ENCODE data around the gene PLEKHA7. TPM values are rescaled to one million over a fixed set of nuclear protein-coding genes. Genes with fewer than 3 reads are reported as not detected.

The PLEKHA7 gene
- total RNA-seq, 2 experiments from 2014 or later = 0.47 to 0.50 TPM

DNA sequence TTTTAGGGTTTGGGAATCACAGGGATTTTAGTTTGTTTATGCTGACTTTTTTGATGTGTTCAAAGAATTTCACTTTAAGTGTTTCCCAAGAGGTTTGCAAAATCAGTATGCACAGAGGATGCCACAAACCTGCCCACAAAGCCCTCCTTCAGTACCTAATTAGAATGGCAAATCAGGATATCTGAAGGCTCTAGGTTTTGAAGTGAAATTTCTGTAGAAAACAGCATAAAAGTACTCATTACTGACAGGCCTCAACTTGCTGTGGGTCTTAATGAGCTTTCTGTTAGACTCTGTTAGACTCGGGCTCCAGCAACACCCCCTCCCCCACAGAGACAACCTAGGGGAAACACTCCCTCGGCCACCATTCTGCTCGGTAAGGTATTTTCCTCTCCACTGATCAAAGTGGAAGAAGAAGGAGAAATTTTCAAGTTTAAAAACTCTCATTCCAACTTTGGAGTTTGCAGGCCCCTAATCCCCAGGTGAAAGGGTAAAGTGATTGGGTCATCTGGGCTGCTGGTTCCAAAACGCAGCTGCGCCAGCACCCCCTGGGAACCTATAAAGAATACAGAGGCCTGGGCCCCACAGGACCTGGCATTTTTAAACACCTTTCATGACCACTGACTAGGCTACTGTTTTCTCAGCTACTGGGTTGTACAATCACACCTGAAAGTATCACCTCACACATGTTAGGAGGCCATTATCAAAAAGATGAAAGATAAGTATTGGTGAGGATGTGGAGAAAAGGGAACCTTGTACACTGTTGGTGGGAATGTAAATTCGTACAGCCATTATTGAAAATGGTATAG is 67.5 kb downstream of the PLEKHA7 start:
- Mint-ChIP-seq H3K4me1 (ENCODE audit: low read depth) (peaks cover 3% of the 10 kb centered on the region), H3K27me3 (ENCODE audit: low read depth) (peaks cover 6% of the 10 kb centered on the region), H3K9me3 (ENCODE audit: insufficient read depth) (no peaks in the 10 kb centered on the region), H3K36me3 (ENCODE audit: low read depth) (no peaks in the 10 kb centered on the region), H3K27ac (no peak overlapping the region), H3K4me3 (no peak overlapping the region)
- no peak for DNase-seq
- POLR2A ChIA-PET = no interaction called here
- no peak for ATAC-seq
- CTCF ChIA-PET = interaction anchor here (0.5 to 2.4 kb wide), 11 partner anchors 10 to 581 kb away, joined by 3 to 18 read pairs (median 3); no protein-coding TSS in a partner anchor

DNA sequence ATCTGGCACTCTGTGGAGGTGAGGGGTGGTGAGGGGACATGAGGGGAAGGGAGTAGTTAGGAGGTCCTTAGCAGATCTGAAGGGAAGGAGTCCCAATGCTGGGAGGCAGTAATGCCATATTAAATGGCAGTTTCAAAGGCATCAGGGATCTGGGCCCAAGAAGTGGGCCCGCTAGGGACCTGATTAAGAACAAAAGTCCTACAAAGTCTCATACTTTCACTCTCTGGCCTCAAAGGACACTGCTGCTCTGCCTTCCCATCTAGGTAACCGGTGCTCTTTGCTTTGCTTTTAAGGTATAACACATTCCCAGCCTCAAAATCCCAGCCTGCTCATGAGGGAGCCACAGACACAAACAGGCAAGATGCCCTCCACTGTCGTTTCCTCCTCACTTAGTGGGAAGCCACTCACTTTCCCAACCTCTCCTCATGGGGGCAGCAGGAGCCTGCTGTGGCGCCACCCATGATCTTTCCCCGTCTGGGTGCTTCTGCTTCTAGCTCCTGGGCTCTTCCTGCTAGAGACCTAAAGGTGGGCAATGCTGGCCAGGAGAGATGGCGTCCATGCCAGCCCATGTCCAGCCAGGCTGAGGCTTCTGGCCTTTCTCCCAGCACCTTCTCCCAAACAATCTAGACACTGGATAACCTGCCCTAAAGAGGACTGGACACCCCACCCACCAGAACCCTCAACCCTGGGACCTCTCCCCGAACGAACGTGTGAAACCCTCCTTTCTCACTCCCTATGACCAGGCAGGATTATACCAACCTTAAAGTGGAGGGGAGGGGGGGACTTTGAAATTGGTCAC is 68.3 kb downstream of the PLEKHA7 start:
- Mint-ChIP-seq H3K27me3 (ENCODE audit: low read depth) (peaks cover 6% of the 10 kb centered on the region), H3K4me3 (no peak overlapping the region), H3K36me3 (ENCODE audit: low read depth) (no peaks in the 10 kb centered on the region), H3K4me1 (ENCODE audit: low read depth) (peaks cover 3% of the 10 kb centered on the region), H3K9me3 (ENCODE audit: insufficient read depth) (no peaks in the 10 kb centered on the region), H3K27ac (no peak overlapping the region)
- ChIA-PET POLR2A (no interaction called here), CTCF (interaction anchor here (0.5 to 2.4 kb wide), 11 partner anchors 11 to 582 kb away, joined by 3 to 18 read pairs (median 3); no protein-coding TSS in a partner anchor)
- ATAC-seq (peak; percentile 79), DNase-seq (peak; percentile 54)

DNA sequence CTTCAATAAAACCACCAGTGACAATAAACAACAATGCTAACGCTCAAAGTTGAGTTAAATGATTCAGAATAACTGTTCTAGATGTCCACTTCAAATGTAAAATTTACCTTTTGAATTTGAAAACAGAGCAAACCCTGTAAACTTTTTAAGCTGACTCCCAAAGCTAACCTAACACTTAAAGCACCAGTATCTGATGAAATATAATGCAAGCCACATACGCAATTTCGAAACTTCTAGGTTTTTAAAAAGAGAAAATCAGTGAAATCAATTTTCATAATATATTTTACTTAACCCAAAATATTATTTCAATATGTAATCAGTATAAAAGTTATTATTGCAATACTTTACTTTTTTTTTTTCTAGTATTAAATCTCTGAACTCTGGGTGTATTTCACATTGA is 71.3 kb downstream of the PLEKHA7 start:
- Mint-ChIP-seq H3K4me3 (no peak overlapping the region), H3K36me3 (ENCODE audit: low read depth) (no peaks in the 10 kb centered on the region), H3K9me3 (ENCODE audit: insufficient read depth) (no peaks in the 10 kb centered on the region), H3K27ac (no peak overlapping the region), H3K27me3 (ENCODE audit: low read depth) (no peaks in the 10 kb centered on the region), H3K4me1 (ENCODE audit: low read depth) (peaks cover 3% of the 10 kb centered on the region)
- ATAC-seq (no peak), DNase-seq (no peak)
- ChIA-PET CTCF (interaction anchor here (0.7 to 2.2 kb wide), 4 partner anchors 39 to 157 kb away, joined by 3 to 11 read pairs (median 5); no protein-coding TSS in a partner anchor), POLR2A (no interaction called here)

DNA sequence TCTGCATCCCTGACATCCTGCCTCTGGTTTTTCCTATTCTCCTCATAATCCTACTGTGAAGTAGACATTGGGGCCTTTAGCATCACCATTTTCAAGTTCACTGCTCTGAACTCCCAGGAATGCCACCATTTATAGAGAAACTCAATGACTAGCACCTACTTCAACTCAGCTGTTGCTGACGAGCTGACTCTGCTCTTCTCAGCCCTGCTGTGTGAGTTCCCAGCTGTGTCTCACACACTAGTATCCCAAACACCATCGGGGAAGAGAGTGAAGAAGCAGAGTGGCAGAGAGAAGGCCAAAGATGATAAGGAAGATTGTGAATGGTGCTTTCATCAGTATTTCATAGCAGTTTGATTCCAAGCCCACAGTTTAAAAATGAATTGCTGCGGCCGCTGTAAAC is 71.9 kb downstream of the PLEKHA7 start:
- Mint-ChIP-seq H3K36me3 (ENCODE audit: low read depth) (no peaks in the 10 kb centered on the region), H3K27ac (no peak overlapping the region), H3K4me1 (ENCODE audit: low read depth) (peaks cover 3% of the 10 kb centered on the region), H3K4me3 (no peak overlapping the region), H3K27me3 (ENCODE audit: low read depth) (no peaks in the 10 kb centered on the region), H3K9me3 (ENCODE audit: insufficient read depth) (no peaks in the 10 kb centered on the region)
- DNase-seq (no peak), ATAC-seq (no peak)
- ChIA-PET CTCF (interaction anchor here (0.9 to 2.2 kb wide), 3 partner anchors 38 to 157 kb away, joined by 3 to 11 read pairs (median 7); no protein-coding TSS in a partner anchor), POLR2A (no interaction called here)

DNA sequence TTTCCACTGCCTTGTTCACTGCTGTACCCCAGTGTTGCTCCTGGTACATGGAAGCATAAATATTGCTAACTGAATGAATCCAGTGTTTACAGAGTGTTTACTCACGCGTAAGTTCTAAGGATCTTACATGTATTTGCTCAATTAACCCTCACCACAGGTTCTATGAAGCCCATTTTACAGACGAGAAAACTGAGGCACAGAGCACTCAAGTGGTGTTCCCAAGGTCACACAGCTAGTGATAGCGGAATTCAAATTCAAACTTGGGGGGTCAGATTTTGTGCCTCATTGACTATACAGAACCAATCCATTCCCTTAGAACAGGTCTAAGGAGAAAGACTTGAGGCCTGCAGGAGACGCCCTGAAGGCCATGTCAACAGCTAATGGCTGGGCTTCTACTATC is 72.3 kb downstream of the PLEKHA7 start:
- Mint-ChIP-seq H3K4me3 (no peak overlapping the region), H3K36me3 (ENCODE audit: low read depth) (no peaks in the 10 kb centered on the region), H3K27ac (no peak overlapping the region), H3K27me3 (ENCODE audit: low read depth) (peaks cover 3% of the 10 kb centered on the region), H3K9me3 (ENCODE audit: insufficient read depth) (no peaks in the 10 kb centered on the region), H3K4me1 (ENCODE audit: low read depth) (peaks cover 3% of the 10 kb centered on the region)
- ATAC-seq (no peak), DNase-seq (no peak)
- CTCF ChIA-PET = interaction anchor here (0.8 to 2.2 kb wide), 5 partner anchors 8 to 156 kb away, joined by 3 to 11 read pairs (median 4); no protein-coding TSS in a partner anchor
- POLR2A ChIA-PET = no interaction called here

DNA sequence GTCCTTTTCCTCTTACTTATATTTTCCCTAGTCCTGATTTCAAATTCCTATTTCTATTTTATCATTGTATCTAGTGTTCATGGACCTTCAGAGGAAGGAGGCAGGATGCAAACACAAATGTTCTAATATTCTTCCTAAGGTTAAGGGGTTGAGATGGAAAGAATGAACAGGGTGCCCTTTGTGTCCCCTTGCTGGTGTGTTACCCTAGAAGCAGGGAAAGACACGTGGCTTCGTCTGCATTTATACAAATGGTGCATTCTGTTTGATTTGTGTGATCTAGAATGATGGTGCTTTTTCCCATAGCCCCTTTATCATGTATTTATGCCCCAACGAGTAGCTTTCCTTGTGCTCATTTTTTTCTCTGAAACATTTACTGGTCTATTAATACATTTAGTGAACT is 76.2 kb downstream of the PLEKHA7 start:
- no peaks in the 10 kb centered on the region for H3K36me3 Mint-ChIP-seq (ENCODE audit: low read depth)
- no peaks in the 10 kb centered on the region for H3K4me1 Mint-ChIP-seq (ENCODE audit: low read depth)
- H3K27ac Mint-ChIP-seq = no peak overlapping the region
- POLR2A ChIA-PET = no interaction called here
- peaks cover 6% of the 10 kb centered on the region for H3K27me3 Mint-ChIP-seq (ENCODE audit: low read depth)
- DNase-seq = no peak
- no peak for ATAC-seq
- CTCF ChIA-PET = interaction anchor here (1.7 to 3.4 kb wide), 2 partner anchors 118 to 125 kb away, joined by 10 to 15 read pairs; no protein-coding TSS in a partner anchor
- H3K4me3 Mint-ChIP-seq = no peak overlapping the region
- no peaks in the 10 kb centered on the region for H3K9me3 Mint-ChIP-seq (ENCODE audit: insufficient read depth)

DNA sequence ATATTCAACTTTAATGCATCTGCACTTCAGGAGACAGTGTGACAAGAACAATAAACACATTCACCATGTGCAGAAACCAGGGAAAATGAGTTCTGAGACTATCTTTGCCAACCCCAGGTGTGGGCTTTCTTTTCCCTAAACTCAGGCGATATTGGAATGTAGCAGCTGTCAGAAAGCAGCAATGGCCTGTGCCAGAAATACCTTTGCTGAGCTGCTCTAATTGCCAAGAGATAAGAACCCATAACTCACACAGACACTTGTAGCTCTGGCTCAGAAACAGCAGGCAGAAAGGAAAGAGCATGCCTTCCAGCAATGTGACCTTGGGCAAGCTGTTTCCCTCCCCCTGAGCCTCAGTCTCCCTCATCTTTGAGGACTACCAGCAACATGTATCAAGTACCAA is 77.6 kb downstream of the PLEKHA7 start:
- Mint-ChIP-seq H3K4me3 (no peak overlapping the region), H3K27me3 (ENCODE audit: low read depth) (peaks cover 9% of the 10 kb centered on the region), H3K4me1 (ENCODE audit: low read depth) (no peaks in the 10 kb centered on the region), H3K36me3 (ENCODE audit: low read depth) (no peaks in the 10 kb centered on the region), H3K9me3 (ENCODE audit: insufficient read depth) (no peaks in the 10 kb centered on the region), H3K27ac (no peak overlapping the region)
- ATAC-seq (no peak), DNase-seq (no peak)
- ChIA-PET POLR2A (no interaction called here), CTCF (interaction anchor here (0.6 to 3.4 kb wide), 5 partner anchors 12 to 148 kb away, joined by 3 to 15 read pairs (median 4); no protein-coding TSS in a partner anchor)

DNA sequence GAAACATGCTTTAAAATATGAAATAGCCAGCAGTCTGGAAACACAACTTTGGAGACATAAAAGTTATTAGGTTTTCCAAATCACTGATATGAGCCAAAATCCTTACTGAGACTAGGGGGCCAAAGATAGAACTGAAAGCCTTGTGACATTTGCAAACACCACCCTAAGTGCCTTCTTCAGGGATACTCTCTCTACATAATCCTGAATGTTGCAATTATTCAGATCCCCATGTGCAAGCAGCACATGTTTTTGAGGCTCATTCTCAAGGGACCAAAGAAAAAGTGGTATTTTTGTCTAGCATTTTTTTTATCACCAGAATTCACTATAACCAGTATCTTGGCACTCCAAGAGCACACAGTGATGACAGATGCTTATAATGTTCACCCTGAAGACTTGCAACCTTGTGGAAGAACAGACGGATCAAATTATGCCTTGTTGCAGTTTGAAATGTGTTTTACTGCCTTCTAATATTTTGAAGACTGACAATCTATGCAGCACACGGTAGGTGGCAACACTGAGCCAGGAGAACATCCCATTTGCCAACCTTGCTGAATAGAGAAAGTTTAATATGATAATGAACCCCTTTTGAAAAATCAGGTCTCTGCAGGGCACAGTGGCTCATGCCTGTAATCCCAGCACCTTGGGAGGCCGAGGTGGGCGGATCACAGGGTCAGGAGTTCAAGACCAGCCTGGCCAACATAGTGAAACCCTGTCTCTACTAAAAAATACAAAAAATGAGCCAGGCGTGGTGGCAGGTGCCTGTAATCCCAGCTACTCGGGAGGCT is 78.5 kb downstream of the PLEKHA7 start:
- H3K27ac Mint-ChIP-seq = no peak overlapping the region
- H3K9me3 Mint-ChIP-seq (ENCODE audit: insufficient read depth) = no peaks in the 10 kb centered on the region
- peaks cover 15% of the 10 kb centered on the region for H3K27me3 Mint-ChIP-seq (ENCODE audit: low read depth)
- DNase-seq (peak; percentile 46), ATAC-seq (peak; percentile 51)
- no peaks in the 10 kb centered on the region for H3K4me1 Mint-ChIP-seq (ENCODE audit: low read depth)
- ChIA-PET CTCF (interaction anchor here (0.7 to 3.4 kb wide), 4 partner anchors 115 to 147 kb away, joined by 3 to 15 read pairs (median 6); no protein-coding TSS in a partner anchor), POLR2A (no interaction called here)
- no peak overlapping the region for H3K4me3 Mint-ChIP-seq
- H3K36me3 Mint-ChIP-seq (ENCODE audit: low read depth) = no peaks in the 10 kb centered on the region

DNA sequence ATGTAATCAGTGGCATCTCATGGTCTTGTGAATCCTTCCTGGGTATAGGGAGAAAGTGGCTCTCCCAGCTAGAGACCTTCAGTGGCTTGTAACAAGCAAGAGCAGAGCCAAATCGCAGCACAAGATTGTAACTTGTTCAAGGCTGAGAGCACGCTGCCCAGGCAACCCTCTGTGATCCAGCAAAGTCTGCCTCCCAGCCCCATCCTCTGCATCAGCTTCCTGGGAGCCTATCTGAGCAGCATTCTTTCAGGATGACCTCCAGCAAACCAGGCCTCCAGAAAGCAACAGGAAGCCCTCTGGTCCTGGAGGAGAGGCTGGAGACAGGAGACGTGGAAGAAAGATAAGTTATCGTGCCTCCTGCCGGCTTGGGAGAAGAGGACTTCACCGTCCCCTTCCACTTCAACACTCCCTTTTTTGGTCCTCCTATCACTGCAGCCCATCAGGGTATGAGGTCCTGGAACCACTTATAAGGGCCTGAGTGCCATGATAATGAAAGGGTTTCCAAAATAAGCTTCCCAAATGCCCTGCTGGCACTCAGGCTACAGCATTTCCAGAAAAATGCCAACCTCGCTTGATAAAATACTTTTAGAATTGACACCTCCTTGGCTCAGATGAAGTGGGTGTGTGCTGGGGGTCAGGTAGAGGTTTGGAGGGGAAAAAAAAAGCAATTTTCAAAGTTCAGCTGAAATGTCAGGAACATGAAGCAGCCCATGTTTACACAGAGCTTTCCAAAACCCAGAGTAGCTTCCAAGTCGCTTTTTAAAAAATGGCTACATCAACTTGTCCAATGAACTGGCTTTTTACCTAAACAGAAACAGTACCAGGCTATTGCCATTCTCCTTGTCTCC is 80.2 kb downstream of the PLEKHA7 start:
- Mint-ChIP-seq H3K4me1 (ENCODE audit: low read depth) (no peaks in the 10 kb centered on the region), H3K36me3 (ENCODE audit: low read depth) (no peaks in the 10 kb centered on the region), H3K4me3 (no peak overlapping the region), H3K27ac (no peak overlapping the region), H3K27me3 (ENCODE audit: low read depth) (peaks cover 19% of the 10 kb centered on the region), H3K9me3 (ENCODE audit: insufficient read depth) (no peaks in the 10 kb centered on the region)
- ChIA-PET CTCF (interaction anchor here (1.7 kb wide), 1 partner anchor 129 kb away, joined by 7 read pairs; no protein-coding TSS in a partner anchor), POLR2A (no interaction called here)
- ATAC-seq = no peak
- no peak for DNase-seq

DNA sequence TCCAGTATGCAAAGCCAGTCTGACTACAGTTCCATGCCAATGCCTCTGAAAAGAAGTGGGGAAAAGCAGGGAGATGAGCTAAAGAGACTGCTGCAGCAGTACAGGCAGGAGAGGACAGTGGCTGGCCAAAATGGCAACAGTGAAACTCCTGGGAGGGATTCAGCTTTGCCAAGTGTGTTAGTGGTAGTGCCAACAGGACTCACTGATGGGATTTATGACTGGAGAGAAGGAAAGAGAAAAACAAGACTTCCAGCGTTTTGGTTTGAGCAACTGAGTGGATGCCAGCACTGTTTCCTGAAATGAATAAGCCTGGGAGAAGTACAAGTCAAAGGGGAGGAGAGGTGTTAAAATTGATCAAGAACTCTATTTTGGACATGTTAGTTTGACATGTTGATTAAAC is 80.9 kb downstream of the PLEKHA7 start:
- Mint-ChIP-seq H3K4me3 (no peak overlapping the region), H3K27me3 (ENCODE audit: low read depth) (peaks cover 20% of the 10 kb centered on the region), H3K27ac (no peak overlapping the region), H3K36me3 (ENCODE audit: low read depth) (no peaks in the 10 kb centered on the region), H3K9me3 (ENCODE audit: insufficient read depth) (no peaks in the 10 kb centered on the region), H3K4me1 (ENCODE audit: low read depth) (no peaks in the 10 kb centered on the region)
- ATAC-seq (no peak), DNase-seq (no peak)
- ChIA-PET CTCF (no interaction called here), POLR2A (no interaction called here)

DNA sequence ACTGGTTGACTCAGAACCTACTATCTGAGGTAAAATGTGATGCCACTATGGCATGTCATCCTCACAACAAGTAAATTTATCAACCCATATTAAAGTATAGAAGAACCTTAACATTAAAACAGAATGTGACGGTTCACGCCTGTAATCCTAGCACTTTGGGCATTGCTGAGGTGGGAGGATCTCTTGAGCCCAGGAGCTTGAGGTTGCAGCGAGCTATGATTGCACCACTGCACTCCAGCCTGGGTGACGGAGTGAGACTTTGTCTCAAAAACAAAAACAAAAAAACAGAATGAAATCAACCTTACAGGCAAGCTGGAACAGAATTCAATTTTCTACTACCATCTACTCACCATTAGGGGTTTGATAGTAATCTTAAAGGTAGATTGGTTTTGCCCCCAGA is 86.2 kb downstream of the PLEKHA7 start:
- Mint-ChIP-seq H3K4me1 (ENCODE audit: low read depth) (peaks cover 12% of the 10 kb centered on the region), H3K27ac (no peak overlapping the region), H3K36me3 (ENCODE audit: low read depth) (no peaks in the 10 kb centered on the region), H3K4me3 (no peak overlapping the region), H3K9me3 (ENCODE audit: insufficient read depth) (no peaks in the 10 kb centered on the region), H3K27me3 (ENCODE audit: low read depth) (peaks cover 54% of the 10 kb centered on the region)
- ChIA-PET CTCF (no interaction called here), POLR2A (no interaction called here)
- DNase-seq = no peak
- ATAC-seq = no peak
